ENCODE data around the gene TRAPPC10.

Gene TRAPPC10

DNA sequence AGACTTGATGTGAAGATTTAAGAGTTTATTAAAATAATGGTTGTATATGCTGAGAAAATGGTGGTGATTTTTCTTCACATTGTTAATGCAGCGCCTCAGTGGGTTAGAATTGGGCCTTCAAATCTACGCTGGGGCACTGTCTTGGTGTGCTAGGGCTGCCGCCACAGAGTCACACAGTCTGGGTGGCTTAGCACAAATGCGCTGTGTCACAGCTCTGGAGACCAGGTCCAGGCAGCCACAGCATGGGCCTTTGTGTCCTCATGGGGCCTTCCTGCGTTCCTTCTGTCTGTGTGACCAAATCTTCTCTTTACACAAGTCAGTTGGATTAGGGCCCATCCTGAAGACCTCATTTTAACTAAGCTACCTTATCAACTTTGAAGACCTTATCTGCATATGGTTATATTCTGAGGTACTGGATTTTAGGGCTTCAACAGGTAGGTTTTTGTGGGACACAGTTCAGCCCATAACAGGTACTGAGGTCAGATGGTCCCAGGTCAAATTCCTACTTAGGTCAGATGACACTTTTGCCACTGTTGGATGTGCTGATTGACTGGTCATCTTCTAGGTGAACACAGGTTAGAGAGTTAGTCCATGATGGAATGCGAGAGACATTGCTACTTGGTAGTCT, 17.5 kb downstream of the TRAPPC10 start:
- Histone ChIP-seq H3K9ac (ENCODE audit: low read depth in 1 of 2, low read length in 2 of 2) (no peak overlapping the region), H3K27me3 (ENCODE audit: control insufficient read depth in 1 of 2, insufficient read depth in 2 of 2, low read length in 2 of 2) (no peaks in the 10 kb centered on the region), H3K4me3 (ENCODE audit: low read depth in 1 of 2, low read length in 2 of 2) (no peak overlapping the region), H3K9me3 (ENCODE audit: control insufficient read depth in 1 of 2, low read length in 2 of 2) (no peaks in the 10 kb centered on the region), H3K4me1 (ENCODE audit: control insufficient read depth in 1 of 2, insufficient read depth in 2 of 2, low read length in 2 of 2) (peaks cover 14% of the 10 kb centered on the region in 2 donors), H3K27ac (ENCODE audit: low read depth, low read length) (no peak overlapping the region), H3K36me3 (ENCODE audit: control insufficient read depth in 1 of 2, insufficient read depth in 2 of 2, low read length in 2 of 2) (peaks cover 4 to 21% of the 10 kb centered on the region in 2 donors)

GRCh38 chr21:44035244-44035643, 23.1 kb downstream of the TRAPPC10 start:
- Histone ChIP-seq H3K9me3 (ENCODE audit: control insufficient read depth in 1 of 2, low read length in 2 of 2) (no peaks in the 10 kb centered on the region), H3K36me3 (ENCODE audit: control insufficient read depth in 1 of 2, insufficient read depth in 2 of 2, low read length in 2 of 2) (peaks cover 32 to 62% of the 10 kb centered on the region in 2 donors), H3K9ac (ENCODE audit: low read depth in 1 of 2, low read length in 2 of 2) (no peak overlapping the region), H3K4me1 (ENCODE audit: control insufficient read depth in 1 of 2, insufficient read depth in 2 of 2, low read length in 2 of 2) (no peaks in the 10 kb centered on the region), H3K27me3 (ENCODE audit: control insufficient read depth in 1 of 2, insufficient read depth in 2 of 2, low read length in 2 of 2) (no peaks in the 10 kb centered on the region), H3K4me3 (ENCODE audit: low read depth in 1 of 2, low read length in 2 of 2) (no peak overlapping the region), H3K27ac (ENCODE audit: low read depth, low read length) (no peak overlapping the region)

GRCh38 chr21:44038063-44038462, 26.0 kb downstream of the TRAPPC10 start:
- Histone ChIP-seq H3K4me3 (ENCODE audit: low read depth in 1 of 2, low read length in 2 of 2) (no peak overlapping the region), H3K27me3 (ENCODE audit: control insufficient read depth in 1 of 2, insufficient read depth in 2 of 2, low read length in 2 of 2) (no peaks in the 10 kb centered on the region), H3K27ac (ENCODE audit: low read depth, low read length) (no peak overlapping the region), H3K4me1 (ENCODE audit: control insufficient read depth in 1 of 2, insufficient read depth in 2 of 2, low read length in 2 of 2) (no peaks in the 10 kb centered on the region), H3K9ac (ENCODE audit: low read depth in 1 of 2, low read length in 2 of 2) (no peak overlapping the region), H3K36me3 (ENCODE audit: control insufficient read depth in 1 of 2, insufficient read depth in 2 of 2, low read length in 2 of 2) (peaks cover 28 to 57% of the 10 kb centered on the region in 2 donors), H3K9me3 (ENCODE audit: control insufficient read depth in 1 of 2, low read length in 2 of 2) (no peaks in the 10 kb centered on the region)

- peaks cover 25 to 47% of the 10 kb centered on the region in 2 donors for H3K36me3 ChIP-seq (ENCODE audit: control insufficient read depth in 1 of 2, insufficient read depth in 2 of 2, low read length in 2 of 2)
- H3K9me3 ChIP-seq (ENCODE audit: control insufficient read depth in 1 of 2, low read length in 2 of 2) = no peaks in the 10 kb centered on the region
- no peak overlapping the region for H3K4me3 ChIP-seq (ENCODE audit: low read depth in 1 of 2, low read length in 2 of 2)
- no peaks in the 10 kb centered on the region for H3K27me3 ChIP-seq (ENCODE audit: control insufficient read depth in 1 of 2, insufficient read depth in 2 of 2, low read length in 2 of 2)
- no peak overlapping the region for H3K9ac ChIP-seq (ENCODE audit: low read depth in 1 of 2, low read length in 2 of 2)
- H3K4me1 ChIP-seq (ENCODE audit: control insufficient read depth in 1 of 2, insufficient read depth in 2 of 2, low read length in 2 of 2) = no peaks in the 10 kb centered on the region
- H3K27ac ChIP-seq (ENCODE audit: low read depth, low read length) = no peak overlapping the region
These were observed 27.7 kb downstream of the TRAPPC10 start for GRCh38 chr21:44039828-44040227.

DNA sequence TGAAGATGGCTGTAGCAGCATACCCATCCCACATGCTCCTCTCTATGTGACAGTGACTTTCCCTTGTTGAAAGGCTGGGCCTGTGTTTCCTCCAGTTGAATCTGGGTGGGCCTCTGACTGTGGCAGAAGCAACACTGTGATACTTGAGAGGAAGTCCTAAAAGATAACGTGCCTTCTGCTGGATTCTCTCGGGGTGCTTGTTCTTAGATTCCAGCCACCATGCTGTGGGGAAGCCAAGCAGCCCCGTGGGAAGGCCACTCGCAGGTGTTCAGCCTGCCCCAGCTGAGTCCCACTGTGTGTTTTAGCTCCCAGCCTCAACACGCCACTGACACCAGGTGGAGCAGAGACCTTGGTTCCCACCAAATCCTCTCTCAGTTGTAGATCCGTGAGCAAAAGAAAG, 31.5 kb downstream of the TRAPPC10 start:
- Histone ChIP-seq H3K36me3 (ENCODE audit: control insufficient read depth in 1 of 2, insufficient read depth in 2 of 2, low read length in 2 of 2) (peaks cover 7 to 32% of the 10 kb centered on the region in 2 donors), H3K9me3 (ENCODE audit: control insufficient read depth in 1 of 2, low read length in 2 of 2) (no peaks in the 10 kb centered on the region), H3K4me3 (ENCODE audit: low read depth in 1 of 2, low read length in 2 of 2) (no peak overlapping the region), H3K27ac (ENCODE audit: low read depth, low read length) (no peak overlapping the region), H3K27me3 (ENCODE audit: control insufficient read depth in 1 of 2, insufficient read depth in 2 of 2, low read length in 2 of 2) (no peaks in the 10 kb centered on the region), H3K9ac (ENCODE audit: low read depth in 1 of 2, low read length in 2 of 2) (no peak overlapping the region), H3K4me1 (ENCODE audit: control insufficient read depth in 1 of 2, insufficient read depth in 2 of 2, low read length in 2 of 2) (no peaks in the 10 kb centered on the region)

- no peak overlapping the region for H3K9ac ChIP-seq (ENCODE audit: low read depth in 1 of 2, low read length in 2 of 2)
- H3K27me3 ChIP-seq (ENCODE audit: control insufficient read depth in 1 of 2, insufficient read depth in 2 of 2, low read length in 2 of 2) = no peaks in the 10 kb centered on the region
- peaks cover 0 to 28% of the 10 kb centered on the region in 2 donors for H3K36me3 ChIP-seq (ENCODE audit: control insufficient read depth in 1 of 2, insufficient read depth in 2 of 2, low read length in 2 of 2)
- no peak overlapping the region for H3K4me3 ChIP-seq (ENCODE audit: low read depth in 1 of 2, low read length in 2 of 2)
- no peaks in the 10 kb centered on the region for H3K9me3 ChIP-seq (ENCODE audit: control insufficient read depth in 1 of 2, low read length in 2 of 2)
- peaks cover 1 to 5% of the 10 kb centered on the region in 2 donors for H3K4me1 ChIP-seq (ENCODE audit: control insufficient read depth in 1 of 2, insufficient read depth in 2 of 2, low read length in 2 of 2)
- no peak overlapping the region for H3K27ac ChIP-seq (ENCODE audit: low read depth, low read length)
These were observed 34.6 kb downstream of the TRAPPC10 start for GRCh38 chr21:44046734-44047133.

DNA sequence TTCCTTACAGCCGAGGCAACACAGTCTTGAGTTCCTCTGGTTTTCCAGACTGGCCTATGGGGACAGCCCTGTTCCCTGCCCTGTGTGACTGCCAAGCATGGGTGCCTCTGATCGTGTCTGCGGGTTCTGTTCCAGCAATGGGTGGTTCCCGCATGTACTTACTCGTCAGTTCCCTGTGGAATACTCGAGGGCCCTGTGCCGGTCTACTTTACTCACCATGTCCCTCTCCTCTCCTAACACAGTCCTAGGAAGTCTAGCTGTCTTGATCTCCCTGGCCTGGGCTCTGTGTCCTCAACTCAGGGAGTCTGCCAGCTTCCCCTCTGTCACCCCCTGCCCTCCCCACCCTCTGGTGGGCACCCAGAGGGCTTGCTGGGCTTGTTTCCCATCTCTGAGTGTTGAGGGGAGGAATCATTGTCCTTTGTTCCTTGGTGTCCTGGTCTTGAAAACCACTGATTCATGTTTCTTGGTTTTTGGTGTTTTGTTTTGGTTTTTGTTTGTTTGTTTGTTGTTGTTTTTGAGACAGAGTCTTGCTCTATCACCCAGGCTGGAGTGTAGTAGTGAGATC, 36.0 kb downstream of the TRAPPC10 start:
- no peak overlapping the region for H3K4me3 ChIP-seq (ENCODE audit: low read depth in 1 of 2, low read length in 2 of 2)
- H3K36me3 ChIP-seq (ENCODE audit: control insufficient read depth in 1 of 2, insufficient read depth in 2 of 2, low read length in 2 of 2) = peaks cover 8 to 36% of the 10 kb centered on the region in 2 donors
- H3K9ac ChIP-seq (ENCODE audit: low read depth in 1 of 2, low read length in 2 of 2) = no peak overlapping the region
- H3K9me3 ChIP-seq (ENCODE audit: control insufficient read depth in 1 of 2, low read length in 2 of 2) = no peaks in the 10 kb centered on the region
- no peak overlapping the region for H3K27ac ChIP-seq (ENCODE audit: low read depth, low read length)
- H3K4me1 ChIP-seq (ENCODE audit: control insufficient read depth in 1 of 2, insufficient read depth in 2 of 2, low read length in 2 of 2) = peaks cover 5% of the 10 kb centered on the region in 2 donors
- no peaks in the 10 kb centered on the region for H3K27me3 ChIP-seq (ENCODE audit: control insufficient read depth in 1 of 2, insufficient read depth in 2 of 2, low read length in 2 of 2)

GRCh38 chr21:44049182-44049581, 37.1 kb downstream of the TRAPPC10 start:
- no peaks in the 10 kb centered on the region for H3K27me3 ChIP-seq (ENCODE audit: control insufficient read depth in 1 of 2, insufficient read depth in 2 of 2, low read length in 2 of 2)
- H3K4me3 ChIP-seq (ENCODE audit: low read depth in 1 of 2, low read length in 2 of 2) = no peak overlapping the region
- no peak overlapping the region for H3K9ac ChIP-seq (ENCODE audit: low read depth in 1 of 2, low read length in 2 of 2)
- H3K27ac ChIP-seq (ENCODE audit: low read depth, low read length) = no peak overlapping the region
- peaks cover 5% of the 10 kb centered on the region in 2 donors for H3K4me1 ChIP-seq (ENCODE audit: control insufficient read depth in 1 of 2, insufficient read depth in 2 of 2, low read length in 2 of 2)
- peaks cover 12 to 37% of the 10 kb centered on the region in 2 donors for H3K36me3 ChIP-seq (ENCODE audit: control insufficient read depth in 1 of 2, insufficient read depth in 2 of 2, low read length in 2 of 2)
- H3K9me3 ChIP-seq (ENCODE audit: control insufficient read depth in 1 of 2, low read length in 2 of 2) = no peaks in the 10 kb centered on the region

- Histone ChIP-seq H3K9ac (ENCODE audit: low read depth in 1 of 2, low read length in 2 of 2) (no peak overlapping the region), H3K36me3 (ENCODE audit: control insufficient read depth in 1 of 2, insufficient read depth in 2 of 2, low read length in 2 of 2) (peaks cover 12 to 38% of the 10 kb centered on the region in 2 donors)
These were observed 37.5 kb downstream of the TRAPPC10 start for GRCh38 chr21:44049606-44050005.

GRCh38 chr21:44050276-44050675, 38.2 kb downstream of the TRAPPC10 start:
- no peak overlapping the region for H3K9ac ChIP-seq (ENCODE audit: low read depth in 1 of 2, low read length in 2 of 2)
- peaks cover 12 to 45% of the 10 kb centered on the region in 2 donors for H3K36me3 ChIP-seq (ENCODE audit: control insufficient read depth in 1 of 2, insufficient read depth in 2 of 2, low read length in 2 of 2)
- no peaks in the 10 kb centered on the region for H3K9me3 ChIP-seq (ENCODE audit: control insufficient read depth in 1 of 2, low read length in 2 of 2)
- no peaks in the 10 kb centered on the region for H3K27me3 ChIP-seq (ENCODE audit: control insufficient read depth in 1 of 2, insufficient read depth in 2 of 2, low read length in 2 of 2)
- no peak overlapping the region for H3K4me3 ChIP-seq (ENCODE audit: low read depth in 1 of 2, low read length in 2 of 2)
- H3K4me1 ChIP-seq (ENCODE audit: control insufficient read depth in 1 of 2, insufficient read depth in 2 of 2, low read length in 2 of 2) = peaks cover 5% of the 10 kb centered on the region in 2 donors
- no peak overlapping the region for H3K27ac ChIP-seq (ENCODE audit: low read depth, low read length)

More at GRCh38 chr21:44049606-44050005, 37.5 kb downstream of the TRAPPC10 start:
- H3K9me3 ChIP-seq (ENCODE audit: control insufficient read depth in 1 of 2, low read length in 2 of 2) = no peaks in the 10 kb centered on the region
- H3K4me3 ChIP-seq (ENCODE audit: low read depth in 1 of 2, low read length in 2 of 2) = no peak overlapping the region
- H3K27ac ChIP-seq (ENCODE audit: low read depth, low read length) = no peak overlapping the region
- H3K27me3 ChIP-seq (ENCODE audit: control insufficient read depth in 1 of 2, insufficient read depth in 2 of 2, low read length in 2 of 2) = no peaks in the 10 kb centered on the region
- H3K4me1 ChIP-seq (ENCODE audit: control insufficient read depth in 1 of 2, insufficient read depth in 2 of 2, low read length in 2 of 2) = peaks cover 5% of the 10 kb centered on the region in 2 donors
